Lower leg skin (tissue), 4 donors: ENCODE data around the gene UTS2R. TPM values are rescaled to one million over a fixed set of nuclear protein-coding genes. Genes with fewer than 3 reads are reported as not detected.
"Not testable (repeated sequence)": the region's sequence is repeated elsewhere in the genome, so short reads cannot be mapped to it uniquely, and the experiment has no call there.

Source experiments
- DNase-seq, 2 donors: peaks; one replicate each; pipeline ENCODE4 v3.0.0-alpha.2; 2019; ENCODE audit warnings: low spot score in 2 of 2
- H3K4me3 ChIP-seq: fragments of 200-600 bp; sonication (generic); 2 replicates; pipeline ENCODE4 v1.5.1; 2017; ENCODE audit warnings: mild to moderate bottlenecking, low read depth; ENCODE audit not compliant: poor library complexity, severe bottlenecking
- POLR2A ChIP-seq, 2 donors: fragments of 450-650 bp; IDR thresholded peaks; one replicate each; pipeline ENCODE4 v1.6.1; 2016 to 2017; ENCODE audit warnings: antibody characterized with exemption in 2 of 2, mild to moderate bottlenecking in 1 of 2, moderate library complexity in 1 of 2
- WGBS, 2 donors: methylation state at CpG; one replicate each; pipeline ENCODE4 v1.1.5; 2018; 5-methylcytosine and 5-hydroxymethylcytosine counted together
- intact Hi-C: fragments of 100-400 bp; cut with DNase I; formaldehyde crosslinking; loops from one replicate; pipeline ENCODE4 v1.15.0; 2023; ENCODE audit warnings: low total_unique reads
- total RNA-seq, 4 donors: library from RNA; depleted of rRNA; stranded (reverse); fragments of >200 nt; gene quantifications; one replicate each; pipeline ENCODE4 v1.1.0, GENCODE V29; 2016
- TF ChIP-seq, protein P1 (sequence below), 3 donors: fragments of 450-650 bp; IDR thresholded peaks; one replicate each; pipeline ENCODE4 v1.5.1; 2016; ENCODE audit warnings: antibody characterized with exemption in 3 of 3, mild to moderate bottlenecking in 3 of 3, moderate library complexity in 2 of 3

The UTS2R gene
- total RNA-seq, 4 donors from 2014 or later, result not detected

DNA sequence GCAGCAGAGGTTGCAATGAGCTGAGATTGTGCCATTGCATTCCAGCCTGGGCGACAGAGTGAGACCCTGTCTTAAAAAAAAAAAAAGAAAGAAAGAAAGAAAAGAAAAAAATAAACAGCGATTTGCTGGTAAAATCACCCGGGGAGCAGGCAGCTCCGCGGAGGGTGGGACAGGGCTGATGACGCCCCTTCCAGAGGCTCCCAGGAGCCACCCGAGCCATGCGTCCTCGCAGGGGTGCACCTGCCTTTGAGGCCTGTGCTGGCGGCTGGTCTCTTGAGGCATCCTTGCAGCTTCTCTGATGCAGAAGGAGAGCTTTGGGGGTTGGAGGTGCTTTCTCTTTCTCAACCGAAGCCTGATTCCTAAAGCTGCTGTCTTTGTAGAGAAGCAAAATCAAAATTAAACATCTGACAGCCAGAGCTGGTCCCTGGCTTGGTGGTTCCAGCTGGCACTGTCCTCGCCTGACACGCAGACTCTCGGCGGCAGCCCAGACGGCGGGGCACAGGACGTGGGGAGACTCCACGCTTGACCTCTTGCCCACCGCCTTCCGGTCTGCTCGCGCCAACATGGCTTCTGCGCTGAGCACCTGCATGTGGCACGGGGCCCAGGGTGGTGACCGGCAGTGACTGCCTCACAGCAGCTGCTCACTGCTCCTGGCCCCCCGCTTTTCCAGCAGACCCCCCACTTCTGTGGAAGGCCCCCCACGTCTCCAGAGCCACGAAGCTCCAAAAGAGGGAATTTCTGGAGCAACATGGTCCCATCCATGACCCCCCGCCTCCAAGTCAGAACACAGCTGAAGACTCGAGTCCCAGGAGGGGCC lies 6.6 kb downstream of the UTS2R start:
- H3K4me3 ChIP-seq, result no peak overlapping the region
- no peak for DNase-seq
- 69 to 78% methylated on average over 29 to 31 of the region's 31 CpGs for WGBS, 2 donors
- TF ChIP-seq, protein P1, sequence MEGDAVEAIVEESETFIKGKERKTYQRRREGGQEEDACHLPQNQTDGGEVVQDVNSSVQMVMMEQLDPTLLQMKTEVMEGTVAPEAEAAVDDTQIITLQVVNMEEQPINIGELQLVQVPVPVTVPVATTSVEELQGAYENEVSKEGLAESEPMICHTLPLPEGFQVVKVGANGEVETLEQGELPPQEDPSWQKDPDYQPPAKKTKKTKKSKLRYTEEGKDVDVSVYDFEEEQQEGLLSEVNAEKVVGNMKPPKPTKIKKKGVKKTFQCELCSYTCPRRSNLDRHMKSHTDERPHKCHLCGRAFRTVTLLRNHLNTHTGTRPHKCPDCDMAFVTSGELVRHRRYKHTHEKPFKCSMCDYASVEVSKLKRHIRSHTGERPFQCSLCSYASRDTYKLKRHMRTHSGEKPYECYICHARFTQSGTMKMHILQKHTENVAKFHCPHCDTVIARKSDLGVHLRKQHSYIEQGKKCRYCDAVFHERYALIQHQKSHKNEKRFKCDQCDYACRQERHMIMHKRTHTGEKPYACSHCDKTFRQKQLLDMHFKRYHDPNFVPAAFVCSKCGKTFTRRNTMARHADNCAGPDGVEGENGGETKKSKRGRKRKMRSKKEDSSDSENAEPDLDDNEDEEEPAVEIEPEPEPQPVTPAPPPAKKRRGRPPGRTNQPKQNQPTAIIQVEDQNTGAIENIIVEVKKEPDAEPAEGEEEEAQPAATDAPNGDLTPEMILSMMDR (IDR thresholded peaks at IDR 0.05), result no peak
- no peak for TF ChIP-seq POLR2A (IDR thresholded peaks at IDR 0.05)
- intact Hi-C loops, result no loop called here

DNA sequence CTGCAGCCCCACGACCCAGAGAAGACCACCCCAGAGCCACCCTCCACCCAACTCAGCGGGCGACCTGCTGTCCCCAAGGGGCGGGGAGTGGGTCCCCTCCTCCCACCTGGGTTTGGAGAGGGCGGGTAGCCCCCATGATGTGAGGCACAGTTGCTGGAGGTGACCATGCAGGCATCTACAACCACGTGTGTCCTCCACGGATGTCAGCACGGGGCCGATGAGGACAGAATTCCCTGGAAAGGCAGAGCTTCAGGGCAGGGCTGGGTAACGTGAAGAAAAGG lies 7.1 kb downstream of the UTS2R start:
- no peak for TF ChIP-seq POLR2A (IDR thresholded peaks at IDR 0.05)
- TF ChIP-seq, protein P1 (IDR thresholded peaks at IDR 0.05), result no peak
- H3K4me3 ChIP-seq, result no peak overlapping the region
- DNase-seq, result no peak
- 32 to 35% methylated on average over 7 to 10 of the region's 10 CpGs for WGBS, 2 donors
- intact Hi-C loops, result no loop called here

DNA sequence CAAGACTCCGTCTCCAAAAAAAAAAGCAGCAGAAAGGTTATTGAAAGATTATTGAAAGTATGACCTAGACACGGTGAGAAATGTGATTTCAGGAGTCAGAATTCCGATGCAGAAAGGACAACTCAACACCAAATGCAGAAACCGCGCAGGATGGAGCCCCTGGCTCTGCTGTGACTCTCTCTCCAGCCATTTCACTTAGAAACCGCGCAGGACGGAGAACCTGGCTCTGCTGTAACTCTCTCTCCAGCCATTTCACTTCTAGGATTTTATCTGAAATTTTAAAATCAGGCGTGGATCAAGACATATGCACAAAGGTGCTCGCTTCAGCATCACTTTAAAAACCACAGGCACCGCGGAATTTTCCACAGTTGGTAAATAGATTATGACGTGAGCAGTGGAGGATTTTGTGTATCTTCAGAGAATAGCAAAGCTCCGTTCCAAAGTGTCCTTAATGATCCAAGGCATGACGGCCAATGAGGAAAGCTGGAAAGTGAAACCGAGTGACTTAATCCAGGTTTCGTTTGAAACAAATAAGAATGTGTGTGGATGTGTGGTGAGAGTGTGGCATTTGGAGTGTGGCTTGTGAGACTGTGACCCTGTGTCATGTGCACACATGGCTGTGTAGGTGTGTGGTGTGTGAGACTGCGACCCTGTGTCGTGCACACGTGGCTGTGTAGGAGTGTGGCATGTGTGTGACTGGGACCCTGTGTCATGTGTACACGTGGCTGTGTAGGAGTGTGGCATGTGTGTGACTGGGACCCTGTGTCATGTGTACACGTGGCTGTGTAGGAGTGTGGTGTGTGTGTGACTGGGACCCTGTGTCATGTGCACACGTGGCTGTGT lies 9.5 kb downstream of the UTS2R start:
- WGBS, 2 donors, result 50 to 65% methylated on average over 23 of the region's 23 CpGs
- TF ChIP-seq POLR2A (IDR thresholded peaks at IDR 0.05), result no peak
- TF ChIP-seq, protein P1 (IDR thresholded peaks at IDR 0.05), result no peak
- H3K4me3 ChIP-seq, result no peak overlapping the region
- intact Hi-C loops, result no loop called here
- DNase-seq, result no peak

DNA sequence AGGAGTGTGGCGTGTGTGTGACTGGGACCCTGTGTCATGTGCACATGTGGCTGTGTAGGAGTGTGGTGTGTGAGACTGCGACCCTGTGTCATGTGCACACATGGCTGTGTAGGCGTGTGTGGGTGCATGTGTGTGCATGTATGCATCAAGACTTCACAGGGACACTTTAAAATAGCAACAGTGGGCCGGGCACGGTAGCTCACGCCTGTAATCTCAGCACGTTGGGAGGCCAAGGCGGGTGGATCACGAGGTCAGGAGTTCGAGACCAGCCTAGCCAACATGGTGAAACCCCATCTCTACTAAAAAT lies 10.1 kb downstream of the UTS2R start:
- DNase-seq, H3K4me3 ChIP-seq, intact Hi-C loops: not testable (repeated sequence)
- 59 to 64% methylated on average over 10 of the region's 10 CpGs for WGBS, 2 donors

GRCh38 chr17:82382220-82382932 lies 10.8 kb downstream of the UTS2R start:
- not testable (repeated sequence) for DNase-seq
- WGBS, 2 donors, result 79 to 82% methylated on average over 20 to 21 of the region's 21 CpGs

GRCh38 chr17:82382933-82383255 lies 11.3 kb downstream of the UTS2R start:
- no peak overlapping the region for H3K4me3 ChIP-seq
- intact Hi-C loops, result no loop called here
- no peak for TF ChIP-seq POLR2A (IDR thresholded peaks at IDR 0.05)
- TF ChIP-seq, protein P1 (IDR thresholded peaks at IDR 0.05), result no peak
- 76% methylated on average over 11 of the region's 11 CpGs for WGBS, 2 donors
- no peak for DNase-seq

More at GRCh38 chr17:82382220-82382932, 10.8 kb downstream of the UTS2R start:
- H3K4me3 ChIP-seq, intact Hi-C loops: not testable (repeated sequence)
